Panc1 (cell line): ENCODE results near the gene ZC3H7A.

Experiments
- CTCF ChIP-seq: fragments of 450-650 bp; IDR thresholded peaks from 2 replicates; pipeline ENCODE4 v1.5.1; 2017; ENCODE audit warnings: mild to moderate bottlenecking
- REST ChIP-seq, 2 experiments: IDR thresholded peaks; 2 replicates each; pipeline ENCODE4 v1.6.1; 2011 to 2012; ENCODE audit warnings: low read depth in 2 of 2, control low read depth in 1 of 2, low read length in 1 of 2, mild to moderate bottlenecking in 1 of 2, moderate library complexity in 1 of 2; ENCODE audit not compliant: insufficient read depth in 1 of 2

GRCh38 chr16:11736903-11737302 is 60.2 kb downstream of the ZC3H7A start:
- TF ChIP-seq CTCF (no peak), REST (IDR thresholded peaks at IDR 0.05; ENCODE audit: insufficient read depth in 1 of 2, low read depth in 2 of 2, low read length in 1 of 2) (no peak)
